ENCODE results near the gene SLC6A11.

SLC6A11 gene

GRCh38 chr3:10804183-10804648 is 11.8 kb upstream of the SLC6A11 start:
- Histone ChIP-seq H2AFZ (no peak overlapping the region), H3K9me3 (ENCODE audit: control insufficient read depth, low read length) (no peaks in the 10 kb centered on the region), H3K27ac (no peak overlapping the region), H3K79me2 (no peaks in the 10 kb centered on the region), H3K4me2 (ENCODE audit: low read length) (no peak overlapping the region), H3K4me3 (ENCODE audit: low read depth, low read length) (no peak overlapping the region), H3K36me3 (ENCODE audit: control insufficient read depth, insufficient read depth, low read length) (no peaks in the 10 kb centered on the region), H3K4me1 (no peaks in the 10 kb centered on the region), H3K27me3 (ENCODE audit: control insufficient read depth, insufficient read depth, low read length) (no peaks in the 10 kb centered on the region), H3K9ac (no peak overlapping the region)
- TF ChIP-seq CTCF (IDR thresholded peaks at IDR 0.05) = no peak

GRCh38 chr3:10806006-10806405 is 10.0 kb upstream of the SLC6A11 start:
- no peak overlapping the region for H3K27ac ChIP-seq
- no peak overlapping the region for H3K4me2 ChIP-seq (ENCODE audit: low read length)
- H3K9ac ChIP-seq = no peak overlapping the region
- H3K79me2 ChIP-seq = no peaks in the 10 kb centered on the region
- no peaks in the 10 kb centered on the region for H3K4me1 ChIP-seq
- H3K9me3 ChIP-seq (ENCODE audit: control insufficient read depth, low read length) = no peaks in the 10 kb centered on the region
- H2AFZ ChIP-seq = no peak overlapping the region
- TF ChIP-seq CTCF (IDR thresholded peaks at IDR 0.05) = no peak
- H3K27me3 ChIP-seq (ENCODE audit: control insufficient read depth, insufficient read depth, low read length) = no peaks in the 10 kb centered on the region
- H3K36me3 ChIP-seq (ENCODE audit: control insufficient read depth, insufficient read depth, low read length) = no peaks in the 10 kb centered on the region
- H3K4me3 ChIP-seq (ENCODE audit: low read depth, low read length) = no peak overlapping the region

- Histone ChIP-seq H3K27ac (no peak overlapping the region), H3K4me1 (no peaks in the 10 kb centered on the region), H3K27me3 (ENCODE audit: control insufficient read depth, insufficient read depth, low read length) (no peaks in the 10 kb centered on the region), H3K4me2 (ENCODE audit: low read length) (no peak overlapping the region), H3K4me3 (ENCODE audit: low read depth, low read length) (no peak overlapping the region), H3K9ac (no peak overlapping the region), H3K79me2 (no peaks in the 10 kb centered on the region), H3K9me3 (ENCODE audit: control insufficient read depth, low read length) (no peaks in the 10 kb centered on the region), H2AFZ (no peak overlapping the region), H3K36me3 (ENCODE audit: control insufficient read depth, insufficient read depth, low read length) (no peaks in the 10 kb centered on the region)
- TF ChIP-seq CTCF (IDR thresholded peaks at IDR 0.05) = no peak
Observed at GRCh38 chr3:10808130-10808735, 7.8 kb upstream of the SLC6A11 start.

GRCh38 chr3:10808974-10809373 is 7.1 kb upstream of the SLC6A11 start:
- Histone ChIP-seq H3K4me2 (ENCODE audit: low read length) (no peak overlapping the region), H3K27me3 (ENCODE audit: control insufficient read depth, insufficient read depth, low read length) (no peaks in the 10 kb centered on the region), H3K9me3 (ENCODE audit: control insufficient read depth, low read length) (no peaks in the 10 kb centered on the region), H3K36me3 (ENCODE audit: control insufficient read depth, insufficient read depth, low read length) (no peaks in the 10 kb centered on the region), H3K4me3 (ENCODE audit: low read depth, low read length) (no peak overlapping the region), H3K79me2 (no peaks in the 10 kb centered on the region), H2AFZ (no peak overlapping the region), H3K4me1 (no peaks in the 10 kb centered on the region), H3K9ac (no peak overlapping the region), H3K27ac (no peak overlapping the region)
- TF ChIP-seq CTCF (IDR thresholded peaks at IDR 0.05) = no peak

- no peak overlapping the region for H3K27ac ChIP-seq
- TF ChIP-seq CTCF (IDR thresholded peaks at IDR 0.05) = no peak
- H3K4me2 ChIP-seq (ENCODE audit: low read length) = no peak overlapping the region
- H3K27me3 ChIP-seq (ENCODE audit: control insufficient read depth, insufficient read depth, low read length) = no peaks in the 10 kb centered on the region
- H3K9me3 ChIP-seq (ENCODE audit: control insufficient read depth, low read length) = no peaks in the 10 kb centered on the region
- no peak overlapping the region for H3K4me3 ChIP-seq (ENCODE audit: low read depth, low read length)
- no peak overlapping the region for H3K9ac ChIP-seq
- no peaks in the 10 kb centered on the region for H3K4me1 ChIP-seq
- H2AFZ ChIP-seq = no peak overlapping the region
- no peaks in the 10 kb centered on the region for H3K79me2 ChIP-seq
- H3K36me3 ChIP-seq (ENCODE audit: control insufficient read depth, insufficient read depth, low read length) = no peaks in the 10 kb centered on the region
Observed at GRCh38 chr3:10810376-10810775, 5.7 kb upstream of the SLC6A11 start.
